GM21825 (cell line): Measurements from ENCODE around the gene CNIH1.
"Not testable (repeated sequence)": the region's sequence is repeated elsewhere in the genome, so short reads cannot be mapped to it uniquely, and the experiment has no call there.

Experiments
- ATAC-seq: cut with Tn5 transposase; IDR thresholded peaks from one replicate; pipeline ENCODE4 v1.9.1; 2021; ENCODE audit warnings: mild to moderate bottlenecking, moderate library complexity; ENCODE audit not compliant: unreplicated experiment

The CNIH1 gene

DNA sequence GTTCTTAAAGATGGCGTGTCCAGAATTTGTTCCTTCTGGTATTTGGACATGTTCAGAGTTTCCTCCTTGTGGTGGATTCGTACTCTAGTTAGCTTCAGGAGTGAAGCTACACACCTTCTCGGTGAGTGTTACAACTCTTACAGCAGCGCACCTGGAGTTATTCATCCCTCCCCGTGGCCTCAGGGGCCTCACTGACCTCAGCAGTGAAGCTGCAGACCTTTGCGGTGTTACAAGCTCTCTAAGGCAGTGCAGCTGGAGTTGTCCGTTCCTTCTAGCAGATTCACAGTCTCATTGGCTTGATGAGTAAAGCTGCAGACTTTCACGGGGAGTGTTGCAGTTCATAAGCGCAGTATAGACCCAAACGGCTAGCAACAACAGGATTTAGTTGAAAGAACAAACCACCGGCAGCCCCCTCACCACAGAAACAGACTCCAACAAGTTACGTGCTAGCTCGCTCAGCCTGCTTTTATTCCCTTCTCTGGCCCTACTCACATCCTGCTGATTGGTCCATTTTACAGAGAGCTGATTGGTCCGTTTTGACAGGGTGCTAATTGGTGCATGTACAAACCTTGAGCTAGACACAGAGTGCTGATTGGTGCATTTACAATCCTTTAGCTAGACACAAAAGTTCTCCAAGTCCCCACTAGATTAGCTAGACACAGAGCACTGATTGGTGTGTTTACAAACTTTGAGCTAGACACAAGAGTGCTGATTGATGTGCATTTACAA, 48.9 kb downstream of the CNIH1 start:
- ATAC-seq = no peak

DNA sequence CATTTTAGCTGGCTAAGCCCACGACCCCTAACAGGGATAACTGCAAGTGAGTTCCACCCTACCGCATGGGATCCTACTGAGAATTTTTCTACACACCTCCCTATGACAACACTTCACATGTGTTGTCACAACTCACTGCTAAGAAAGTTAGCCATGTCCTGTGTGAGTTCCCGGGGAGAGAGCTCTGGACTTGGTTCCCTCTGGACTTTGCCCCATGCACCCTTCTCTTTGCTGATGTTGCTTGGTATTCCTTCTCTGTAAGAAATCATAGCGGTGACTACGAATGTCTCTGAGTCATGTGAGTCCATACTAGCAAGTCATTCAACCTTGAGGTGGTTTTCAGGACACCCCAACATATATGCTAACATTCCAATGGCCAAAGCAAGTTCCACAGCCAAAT, 53.8 kb downstream of the CNIH1 start:
- no peak for ATAC-seq

DNA sequence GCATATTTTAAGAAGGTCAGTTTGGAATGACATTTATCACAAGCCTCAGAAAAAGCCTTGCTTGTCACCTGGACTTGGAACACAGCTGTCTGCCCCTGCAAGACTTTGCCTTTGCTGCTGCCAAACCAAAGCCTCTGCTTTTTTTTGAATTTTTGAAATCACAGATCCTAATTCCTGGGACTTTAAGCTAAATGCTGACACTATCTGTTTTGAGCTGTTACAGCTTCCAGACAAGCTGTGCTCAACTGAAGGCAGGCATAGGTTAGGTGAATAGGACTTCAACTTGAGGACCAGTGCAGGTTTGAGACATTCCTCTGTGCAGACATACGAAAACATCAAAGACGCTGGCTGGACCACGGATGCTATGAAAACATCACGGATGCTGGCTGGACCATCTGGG, 55.6 kb downstream of the CNIH1 start:
- ATAC-seq = no peak

DNA sequence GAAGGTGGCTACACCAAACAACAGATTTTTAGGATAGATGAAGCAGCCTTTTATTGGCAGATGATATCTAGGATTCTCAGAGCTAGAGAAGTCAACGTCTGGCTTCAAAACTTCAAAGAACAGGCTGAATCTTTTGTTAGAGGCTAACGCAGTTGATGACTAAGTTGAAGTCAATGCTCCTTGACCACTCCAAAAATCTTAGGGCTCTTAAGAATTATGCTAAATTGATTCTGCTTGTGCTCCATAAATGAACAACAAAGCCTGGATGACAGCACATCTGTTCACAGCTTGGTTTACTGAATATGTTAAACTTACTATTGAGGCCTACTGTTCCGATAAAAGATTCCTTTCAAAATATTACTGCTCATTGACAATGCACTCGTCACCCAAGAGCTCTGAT, 57.3 kb downstream of the CNIH1 start:
- ATAC-seq = no peak

DNA sequence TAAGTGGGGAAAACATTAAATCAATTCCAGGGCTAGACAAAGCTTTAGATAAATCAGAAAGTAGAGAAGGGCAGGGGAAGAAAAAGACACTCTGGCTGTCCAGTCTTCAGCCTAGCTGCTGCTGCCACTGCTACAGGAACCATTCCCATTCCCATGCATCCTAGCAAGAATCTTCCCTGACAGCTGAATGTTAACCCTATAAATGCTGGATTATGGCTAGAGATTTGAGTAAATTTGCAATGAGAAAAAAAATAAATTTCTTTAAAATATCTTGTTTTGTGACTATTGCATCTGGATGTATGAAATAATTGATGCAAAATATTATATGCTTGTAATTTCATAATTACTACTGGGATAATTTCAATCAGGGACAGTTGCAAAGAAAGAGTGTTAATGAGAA, 59.4 kb downstream of the CNIH1 start:
- ATAC-seq = no peak

DNA sequence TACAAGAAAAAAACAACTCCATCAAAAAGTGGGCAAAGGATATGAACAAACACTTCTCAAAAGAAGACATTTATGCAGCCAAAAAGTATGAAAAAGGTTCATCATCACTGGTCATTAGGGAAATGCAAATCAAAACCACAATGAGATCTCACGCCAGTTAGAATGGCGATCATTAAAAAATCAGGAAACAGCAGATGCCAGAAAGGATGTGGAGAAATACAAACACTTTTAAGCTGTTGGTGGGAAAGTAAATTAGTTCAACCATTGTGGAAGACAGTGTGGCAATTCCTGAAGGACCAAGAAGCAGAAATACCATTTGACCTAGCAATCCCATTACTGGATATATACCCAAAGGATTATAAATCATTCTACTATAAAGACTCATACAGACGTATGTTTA, 60.6 kb downstream of the CNIH1 start:
- ATAC-seq = not testable (repeated sequence)

DNA sequence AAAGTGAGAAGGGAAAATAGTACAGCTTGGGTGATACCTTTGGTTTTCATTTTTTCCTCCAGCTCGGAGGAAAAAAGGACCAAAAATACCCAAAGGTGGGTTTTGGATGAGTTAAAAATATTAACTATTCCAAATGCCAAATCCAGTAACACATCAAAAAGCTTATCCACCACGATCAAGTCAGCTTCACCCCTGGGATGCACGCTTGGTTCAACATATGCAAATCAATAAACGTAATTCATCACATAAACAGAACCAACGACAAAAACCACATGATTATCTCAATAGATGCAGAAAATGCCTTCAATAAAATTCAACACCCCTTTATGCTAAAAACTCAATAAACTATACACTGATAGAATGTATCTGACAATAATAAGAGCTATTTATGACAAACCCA, 62.3 kb downstream of the CNIH1 start:
- not testable (repeated sequence) for ATAC-seq

DNA sequence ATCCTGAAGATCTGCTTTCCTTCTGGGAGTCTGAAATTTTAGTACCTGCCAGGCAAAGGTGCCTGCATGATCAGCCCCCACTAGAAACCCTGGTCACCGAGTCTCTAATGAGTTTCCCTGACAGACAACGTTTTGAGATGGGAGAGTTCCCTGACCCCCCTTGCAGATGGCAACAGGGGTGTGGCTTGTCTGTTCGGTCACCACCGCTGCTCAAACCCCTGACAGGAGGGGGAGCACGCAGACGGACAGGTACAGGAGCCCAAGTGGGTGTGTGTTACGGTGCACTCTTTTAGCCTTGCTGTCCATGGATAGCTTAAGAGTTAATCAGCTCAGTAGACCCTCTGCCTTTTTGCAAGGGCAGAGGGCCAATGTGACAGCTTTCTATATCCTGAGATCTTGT, 63.7 kb downstream of the CNIH1 start:
- ATAC-seq = no peak

DNA sequence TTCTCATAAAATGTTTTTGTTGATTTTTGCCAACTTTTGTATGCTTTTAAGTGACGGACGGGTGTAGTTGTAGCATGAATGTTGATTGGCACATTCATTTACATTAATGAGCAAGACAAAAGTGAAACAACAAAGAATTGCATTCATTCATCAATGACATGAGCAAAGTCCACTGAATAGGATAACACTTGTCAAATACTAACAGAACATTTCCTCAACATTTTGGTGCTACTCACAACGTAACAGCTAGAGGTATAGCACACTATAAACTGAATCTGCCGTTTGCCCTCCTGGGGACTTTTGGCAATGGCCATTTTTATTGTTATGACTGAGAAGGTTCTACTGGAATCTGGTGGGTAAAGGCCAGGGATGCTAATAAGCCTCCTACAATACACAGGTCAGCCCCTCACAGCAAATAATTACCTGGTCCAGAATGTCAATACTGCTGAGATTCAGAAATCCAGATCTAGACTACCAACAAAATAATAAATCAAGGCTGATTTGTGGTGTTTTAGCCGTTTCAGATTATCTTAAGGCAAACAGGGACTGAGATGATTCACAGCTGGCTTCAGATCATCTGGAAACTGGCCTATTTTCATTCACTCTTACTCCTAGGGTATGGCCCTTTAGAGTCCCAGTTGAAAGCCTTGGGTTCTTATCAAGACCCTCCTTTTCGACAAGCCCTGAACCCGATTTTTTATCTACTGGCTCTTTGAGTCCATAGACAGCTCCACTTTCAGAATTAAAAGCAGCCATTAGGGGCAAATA, 66.9 kb downstream of the CNIH1 start:
- no peak for ATAC-seq
